GM10847 (cell line): ENCODE data around the gene PRKAR2A.

Source experiments
- POLR2A ChIP-seq: IDR thresholded peaks from 2 replicates; pipeline ENCODE4 v1.6.1; 2011; ENCODE audit not compliant: insufficient read length; ENCODE audit errors: extremely low read depth

The PRKAR2A gene

DNA sequence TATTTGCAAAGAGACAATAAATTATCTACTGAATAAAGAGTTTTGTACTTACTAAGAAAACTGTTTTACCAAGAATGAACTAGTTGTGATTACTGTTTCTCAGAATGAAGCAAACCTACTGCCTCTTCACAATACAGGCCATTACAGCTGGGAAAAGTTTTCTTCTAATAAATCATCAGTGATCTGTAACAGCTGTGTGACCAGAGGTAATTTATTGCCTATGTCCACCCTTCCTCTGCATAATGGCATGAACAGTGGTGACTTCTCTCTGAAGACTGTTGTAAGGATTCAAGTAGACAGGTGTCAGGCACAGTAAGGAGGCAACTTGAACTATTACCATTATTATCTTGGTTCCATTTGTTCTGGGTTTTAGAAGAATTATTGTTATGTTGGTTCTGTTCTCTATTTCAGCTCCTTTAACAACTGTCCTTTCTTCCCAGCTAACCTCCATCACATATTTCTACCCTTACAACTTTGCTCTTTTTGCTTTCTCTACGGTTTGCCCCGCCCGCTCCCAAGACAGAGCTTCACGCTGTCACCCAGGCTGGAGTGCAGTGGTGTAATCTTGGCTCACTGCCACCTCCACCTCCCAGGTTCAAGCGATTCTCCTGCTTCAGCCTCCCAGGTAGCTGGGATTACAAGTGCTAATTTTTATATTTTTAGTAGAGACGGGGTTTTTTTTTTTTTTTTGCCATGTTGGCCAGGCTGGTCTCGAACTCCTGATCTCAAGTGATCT is 51.5 kb downstream of the PRKAR2A start:
- no peak for TF ChIP-seq POLR2A

GRCh38 chr3:48789665-48790064 is 58.0 kb downstream of the PRKAR2A start:
- TF ChIP-seq POLR2A: no peak

- TF ChIP-seq POLR2A: no peak
These were observed 59.0 kb downstream of the PRKAR2A start for GRCh38 chr3:48788544-48789162.

DNA sequence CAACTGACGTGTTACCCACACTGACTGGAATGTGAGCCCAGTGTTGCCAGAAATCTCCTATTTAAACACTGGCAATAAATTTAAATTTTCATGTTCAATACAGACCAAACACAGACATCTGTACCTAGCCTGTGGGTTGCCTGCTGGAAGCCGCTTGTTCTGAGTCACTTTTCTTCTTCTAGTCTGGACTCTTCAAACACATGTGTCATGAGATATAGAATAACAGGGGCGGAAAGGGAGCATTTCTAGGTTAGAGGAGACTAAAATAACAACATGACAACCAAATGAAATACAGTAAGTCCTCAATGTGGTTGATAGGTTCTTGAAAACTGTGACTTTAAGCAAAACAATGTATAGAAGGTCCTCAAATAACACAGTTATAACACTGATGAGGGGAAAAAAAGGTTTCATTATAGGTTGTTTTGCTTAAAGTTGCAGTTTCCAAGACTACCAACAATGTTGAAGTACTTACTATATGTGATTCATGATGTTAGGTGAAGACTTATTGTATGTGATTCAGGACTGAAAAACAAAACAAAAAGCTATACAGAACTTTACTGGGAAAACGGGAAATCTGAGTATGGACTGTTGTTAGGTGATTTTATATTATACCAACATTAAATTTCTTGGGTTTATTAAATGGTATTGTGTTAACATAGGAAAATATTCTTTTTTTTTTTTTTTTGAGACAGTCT is 63.1 kb downstream of the PRKAR2A start:
- no peak for TF ChIP-seq POLR2A

DNA sequence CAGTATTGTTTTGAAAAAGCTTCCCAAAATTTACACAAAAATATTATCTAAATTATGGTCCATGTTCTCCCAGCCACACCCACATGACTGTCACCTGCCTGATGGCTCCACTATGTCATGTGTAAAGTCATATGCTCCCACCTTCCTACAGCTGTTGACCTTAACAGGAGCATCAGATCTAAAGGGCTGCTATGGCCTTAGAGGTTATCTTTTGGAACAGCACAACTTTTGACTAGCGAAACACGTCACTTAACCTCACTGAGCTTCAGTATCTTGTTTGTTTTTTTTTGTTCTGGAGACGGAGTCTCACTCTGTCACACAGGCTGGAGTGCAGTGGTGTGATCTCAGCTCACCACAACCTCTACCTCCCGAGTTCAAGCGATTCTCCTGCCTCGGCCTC is 64.4 kb downstream of the PRKAR2A start:
- no peak for TF ChIP-seq POLR2A

DNA sequence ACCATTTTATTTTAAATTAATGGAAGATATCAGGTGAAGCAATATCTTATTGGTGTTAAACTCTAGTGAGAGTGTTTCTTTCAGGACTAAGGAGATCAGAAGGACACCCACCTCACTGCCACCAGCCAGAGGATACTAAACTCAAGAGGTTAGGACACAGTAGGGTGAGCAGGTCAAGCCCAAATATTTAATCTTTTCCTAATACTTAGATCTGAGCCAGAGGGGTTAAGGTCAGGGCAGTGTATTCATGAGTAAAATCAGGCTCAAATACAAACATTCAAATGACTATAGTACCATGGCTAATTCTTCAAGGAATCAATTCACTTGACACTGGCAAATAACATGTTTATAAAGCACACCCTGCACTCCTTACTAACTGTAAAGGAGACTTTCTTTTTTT is 65.6 kb downstream of the PRKAR2A start:
- no peak for TF ChIP-seq POLR2A

GRCh38 chr3:48776854-48777253 is 70.8 kb downstream of the PRKAR2A start:
- TF ChIP-seq POLR2A: no peak

DNA sequence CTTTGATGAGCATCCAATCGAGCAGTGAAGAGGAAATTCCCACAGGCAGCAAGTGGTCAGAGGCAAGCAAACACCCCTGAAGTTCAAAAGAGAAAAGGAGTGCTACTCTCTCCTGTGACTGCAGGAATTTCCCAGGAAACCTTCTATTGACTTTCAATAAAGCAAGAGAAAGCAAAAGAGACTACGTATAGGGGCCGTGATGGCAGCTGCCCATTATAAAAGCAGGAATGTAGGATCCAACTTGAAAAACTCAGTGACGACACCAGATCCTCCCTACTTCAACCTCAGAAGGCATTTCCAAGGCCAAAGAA is 77.5 kb downstream of the PRKAR2A start:
- TF ChIP-seq POLR2A: no peak

DNA sequence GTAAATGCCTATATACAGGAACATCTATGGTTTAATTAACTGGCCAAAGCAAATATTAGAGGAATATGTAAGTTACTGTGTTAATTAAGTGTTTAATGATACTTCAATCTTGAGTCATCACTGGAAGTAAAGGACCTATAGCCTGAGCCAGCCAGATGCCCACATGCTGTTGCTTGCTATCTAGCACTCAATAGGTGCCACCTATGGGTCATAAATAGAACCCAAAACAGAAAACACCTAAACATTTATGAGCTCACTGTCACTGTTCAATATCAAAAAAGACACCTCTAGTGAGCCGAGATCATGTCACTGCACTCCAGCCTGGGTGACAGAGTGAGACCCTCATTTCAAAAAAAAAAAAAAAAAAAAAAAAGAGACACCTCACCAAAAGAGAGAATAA is 82.3 kb downstream of the PRKAR2A start:
- no peak for TF ChIP-seq POLR2A

DNA sequence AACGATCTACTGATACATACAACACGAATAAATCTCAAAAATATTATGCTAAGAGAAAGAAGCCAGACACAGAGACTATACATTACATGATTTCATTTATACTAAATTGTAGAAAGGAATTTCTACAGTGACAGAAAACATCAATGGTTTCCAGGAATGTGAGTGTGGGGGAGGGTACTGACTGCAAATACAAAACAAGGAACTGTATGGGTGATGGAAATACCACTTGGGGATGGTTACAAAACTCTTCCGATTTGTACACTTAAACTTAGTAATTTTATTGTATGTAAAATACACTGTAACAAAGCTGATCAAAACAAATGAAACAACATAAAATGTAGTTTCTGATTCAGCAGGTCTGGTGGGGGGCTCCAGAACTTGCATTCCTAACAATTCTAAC is 84.9 kb downstream of the PRKAR2A start:
- TF ChIP-seq POLR2A: no peak

DNA sequence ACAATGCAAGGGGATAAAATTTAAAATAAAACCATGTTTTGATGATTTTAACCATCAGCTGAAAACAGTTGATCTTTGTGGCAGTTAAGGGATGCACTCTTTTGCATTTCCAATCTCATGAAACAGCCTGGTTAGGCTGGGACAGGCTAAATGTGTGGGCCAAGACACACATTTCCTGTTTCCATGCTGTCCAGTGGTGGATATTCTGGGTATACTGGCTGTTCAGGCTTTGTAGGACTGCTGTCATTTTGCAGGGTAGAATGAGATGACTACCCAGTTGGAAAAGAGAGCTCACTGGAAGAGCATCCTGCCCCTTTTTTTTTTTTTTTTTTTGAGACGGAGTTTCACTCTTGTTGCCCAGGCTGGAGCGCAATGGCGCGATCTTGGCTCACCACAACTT is 88.6 kb downstream of the PRKAR2A start:
- no peak for TF ChIP-seq POLR2A

DNA sequence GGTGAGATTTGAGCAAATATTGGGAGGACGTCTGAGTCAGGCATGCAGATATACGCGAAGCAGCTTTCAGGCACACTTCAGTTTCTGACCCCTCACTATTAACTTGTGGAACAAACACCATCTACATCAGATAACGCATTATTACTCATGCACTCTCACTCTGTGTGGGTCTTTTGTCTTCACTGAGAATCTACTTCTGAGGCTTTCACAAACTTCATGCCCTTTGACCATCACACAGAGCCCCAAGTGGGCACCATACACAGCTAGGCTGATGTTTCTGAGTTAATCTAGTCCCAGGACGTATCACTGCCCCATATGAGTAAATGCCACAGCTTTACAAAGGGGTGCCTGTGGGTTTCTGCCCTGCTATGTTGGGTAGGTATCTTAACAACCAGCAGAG is 91.0 kb downstream of the PRKAR2A start:
- no peak for TF ChIP-seq POLR2A

GRCh38 chr3:48750856-48751255 is 96.8 kb downstream of the PRKAR2A start:
- TF ChIP-seq POLR2A: no peak

GRCh38 chr3:48748754-48749153 is 98.9 kb downstream of the PRKAR2A start:
- no peak for TF ChIP-seq POLR2A

GRCh38 chr3:48747706-48748105 is 100.0 kb downstream of the PRKAR2A start:
- no peak for TF ChIP-seq POLR2A

DNA sequence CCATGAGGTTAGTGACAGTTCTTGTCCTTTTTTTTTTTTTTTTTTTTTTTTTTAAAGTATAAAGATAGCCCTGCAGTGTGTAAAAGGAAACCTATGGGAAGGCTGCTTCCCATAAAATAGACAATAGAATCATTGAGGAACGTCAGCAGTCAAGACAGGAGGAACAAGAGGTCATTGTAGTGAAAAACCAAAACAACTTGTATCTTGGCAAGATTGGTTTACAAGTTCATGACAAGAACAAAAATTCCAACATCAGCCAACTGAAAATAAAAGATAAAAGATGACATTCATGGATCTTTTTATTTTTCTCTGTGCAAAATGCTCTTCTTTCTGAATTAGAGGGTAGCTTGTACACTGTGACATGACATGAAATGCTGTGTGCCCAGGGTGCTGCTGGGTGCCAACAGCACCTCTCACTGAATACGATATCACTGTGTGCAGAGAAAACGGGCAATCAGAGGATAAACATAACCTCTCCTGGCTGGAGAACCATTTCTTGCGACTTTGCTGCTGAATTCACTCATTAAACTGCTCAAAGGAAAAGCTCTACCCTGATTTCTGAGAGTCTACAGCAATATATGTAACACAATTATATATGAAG is 100.6 kb downstream of the PRKAR2A start:
- TF ChIP-seq POLR2A: no peak

- TF ChIP-seq POLR2A: no peak
These were observed 103.9 kb downstream of the PRKAR2A start for GRCh38 chr3:48743773-48744172.
